Measurements from ENCODE around the gene SLC24A1.

DNA sequence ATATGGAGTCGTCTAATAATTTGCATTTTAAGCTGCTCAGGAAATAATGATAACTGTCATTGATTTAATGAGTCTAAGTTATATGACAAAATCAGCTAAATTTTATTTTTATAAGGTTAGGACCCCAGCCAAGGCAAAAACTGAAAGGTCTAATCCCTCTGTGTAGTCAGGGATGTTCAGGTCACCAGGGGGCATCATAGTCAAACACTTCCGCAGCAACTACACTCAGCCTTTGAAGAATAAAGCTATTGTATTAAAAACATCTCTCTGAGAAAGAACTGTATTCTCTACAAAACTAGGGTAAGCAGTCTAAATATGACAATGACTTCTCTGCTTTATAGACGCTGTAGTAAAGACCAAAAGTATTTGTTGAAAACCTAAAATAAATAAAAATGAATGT lies 25.8 kb upstream of the SLC24A1 start:
- TF ChIP-seq POLR2A (IDR thresholded peaks at IDR 0.05), result no peak
- TF ChIP-seq, protein P1, sequence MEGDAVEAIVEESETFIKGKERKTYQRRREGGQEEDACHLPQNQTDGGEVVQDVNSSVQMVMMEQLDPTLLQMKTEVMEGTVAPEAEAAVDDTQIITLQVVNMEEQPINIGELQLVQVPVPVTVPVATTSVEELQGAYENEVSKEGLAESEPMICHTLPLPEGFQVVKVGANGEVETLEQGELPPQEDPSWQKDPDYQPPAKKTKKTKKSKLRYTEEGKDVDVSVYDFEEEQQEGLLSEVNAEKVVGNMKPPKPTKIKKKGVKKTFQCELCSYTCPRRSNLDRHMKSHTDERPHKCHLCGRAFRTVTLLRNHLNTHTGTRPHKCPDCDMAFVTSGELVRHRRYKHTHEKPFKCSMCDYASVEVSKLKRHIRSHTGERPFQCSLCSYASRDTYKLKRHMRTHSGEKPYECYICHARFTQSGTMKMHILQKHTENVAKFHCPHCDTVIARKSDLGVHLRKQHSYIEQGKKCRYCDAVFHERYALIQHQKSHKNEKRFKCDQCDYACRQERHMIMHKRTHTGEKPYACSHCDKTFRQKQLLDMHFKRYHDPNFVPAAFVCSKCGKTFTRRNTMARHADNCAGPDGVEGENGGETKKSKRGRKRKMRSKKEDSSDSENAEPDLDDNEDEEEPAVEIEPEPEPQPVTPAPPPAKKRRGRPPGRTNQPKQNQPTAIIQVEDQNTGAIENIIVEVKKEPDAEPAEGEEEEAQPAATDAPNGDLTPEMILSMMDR (IDR thresholded peaks at IDR 0.05), result peak in 1 of 6 experiments; percentile 21

Measured in esophagus squamous epithelium (tissue), 4 donors.